ENCODE data around the gene AP3S2.

- TF ChIP-seq CTCF (conservative IDR thresholded peaks at IDR 0.05; ENCODE audit: low read depth in 2 of 2) (no peak), ZNF331 (CRISPR knock-in tag; IDR thresholded peaks at IDR 0.05; ENCODE audit: low read depth) (no peak), JUNB (IDR thresholded peaks at IDR 0.05; ENCODE audit: unreplicated experiment) (no peak), ZNF114 (CRISPR knock-in tag; IDR thresholded peaks at IDR 0.05) (no peak), POLR2AphosphoS5 (IDR thresholded peaks at IDR 0.05; ENCODE audit: low read depth) (no peak), EZH2 (IDR thresholded peaks at IDR 0.05; ENCODE audit: low read depth, unreplicated experiment) (no peak)
These were observed 83.0 kb downstream of the AP3S2 start for GRCh38 chr15:89810837-89811236.

Data from GM23338 (cell line).